Measurements from ENCODE around the gene TEKT1.

DNA sequence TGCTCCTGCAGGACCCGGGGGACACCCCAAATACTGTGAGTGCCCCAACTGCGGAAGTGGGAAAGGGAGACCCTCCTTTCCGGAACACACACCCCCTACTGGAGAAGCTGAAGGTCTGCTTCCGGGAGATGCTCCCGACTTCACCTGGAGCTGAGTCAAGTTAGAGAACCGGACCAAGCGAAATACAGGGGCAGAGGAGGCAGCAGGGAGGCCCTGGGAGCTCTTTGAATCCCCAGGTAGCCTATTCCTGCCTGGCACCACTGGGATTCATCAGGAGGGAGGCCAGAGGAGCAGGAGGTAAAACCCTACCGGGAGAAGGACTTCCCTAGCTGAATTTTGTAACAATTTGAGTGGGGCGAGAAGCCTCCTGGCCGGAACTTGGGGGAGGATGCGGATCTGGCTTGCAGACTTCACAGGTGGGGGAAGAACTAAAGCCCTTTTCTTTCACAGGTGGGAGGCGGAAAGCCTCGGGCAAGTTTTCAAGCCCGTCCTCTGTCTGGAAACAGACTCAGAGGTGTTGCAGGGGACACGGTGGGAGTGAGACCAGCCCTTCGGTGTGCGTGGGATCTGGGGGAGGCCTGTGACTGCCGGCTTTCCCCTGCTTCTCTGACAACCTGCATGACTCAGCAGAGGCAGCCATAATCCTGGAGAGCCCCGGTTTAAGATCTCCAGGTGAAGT is 22.4 kb upstream of the TEKT1 start:
- TF ChIP-seq, protein P1, sequence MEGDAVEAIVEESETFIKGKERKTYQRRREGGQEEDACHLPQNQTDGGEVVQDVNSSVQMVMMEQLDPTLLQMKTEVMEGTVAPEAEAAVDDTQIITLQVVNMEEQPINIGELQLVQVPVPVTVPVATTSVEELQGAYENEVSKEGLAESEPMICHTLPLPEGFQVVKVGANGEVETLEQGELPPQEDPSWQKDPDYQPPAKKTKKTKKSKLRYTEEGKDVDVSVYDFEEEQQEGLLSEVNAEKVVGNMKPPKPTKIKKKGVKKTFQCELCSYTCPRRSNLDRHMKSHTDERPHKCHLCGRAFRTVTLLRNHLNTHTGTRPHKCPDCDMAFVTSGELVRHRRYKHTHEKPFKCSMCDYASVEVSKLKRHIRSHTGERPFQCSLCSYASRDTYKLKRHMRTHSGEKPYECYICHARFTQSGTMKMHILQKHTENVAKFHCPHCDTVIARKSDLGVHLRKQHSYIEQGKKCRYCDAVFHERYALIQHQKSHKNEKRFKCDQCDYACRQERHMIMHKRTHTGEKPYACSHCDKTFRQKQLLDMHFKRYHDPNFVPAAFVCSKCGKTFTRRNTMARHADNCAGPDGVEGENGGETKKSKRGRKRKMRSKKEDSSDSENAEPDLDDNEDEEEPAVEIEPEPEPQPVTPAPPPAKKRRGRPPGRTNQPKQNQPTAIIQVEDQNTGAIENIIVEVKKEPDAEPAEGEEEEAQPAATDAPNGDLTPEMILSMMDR (optimal IDR thresholded peaks at IDR 0.05 in 1 of 3, IDR thresholded peaks at IDR 0.05 in 1 of 3, conservative IDR thresholded peaks at IDR 0.05 in 1 of 3; ENCODE audit: extremely low read depth in 1 of 3, insufficient read depth in 2 of 3, low read length in 3 of 3), result peak; percentile 43 to 57 (median 51)
- no peak for TF ChIP-seq EZH2 (IDR thresholded peaks at IDR 0.05; ENCODE audit: low read length)

Data from keratinocyte (primary cell).